HG03439 (cell line): ENCODE data around the gene NCAN.
"Not testable (repeated sequence)": the region's sequence is repeated elsewhere in the genome, so short reads cannot be mapped to it uniquely, and the experiment has no call there.

Source experiments
- ATAC-seq: cut with Tn5 transposase; IDR thresholded peaks from one replicate; pipeline ENCODE4 v1.9.1; 2021; ENCODE audit warnings: mild to moderate bottlenecking, moderate library complexity; ENCODE audit not compliant: unreplicated experiment

Gene NCAN

DNA sequence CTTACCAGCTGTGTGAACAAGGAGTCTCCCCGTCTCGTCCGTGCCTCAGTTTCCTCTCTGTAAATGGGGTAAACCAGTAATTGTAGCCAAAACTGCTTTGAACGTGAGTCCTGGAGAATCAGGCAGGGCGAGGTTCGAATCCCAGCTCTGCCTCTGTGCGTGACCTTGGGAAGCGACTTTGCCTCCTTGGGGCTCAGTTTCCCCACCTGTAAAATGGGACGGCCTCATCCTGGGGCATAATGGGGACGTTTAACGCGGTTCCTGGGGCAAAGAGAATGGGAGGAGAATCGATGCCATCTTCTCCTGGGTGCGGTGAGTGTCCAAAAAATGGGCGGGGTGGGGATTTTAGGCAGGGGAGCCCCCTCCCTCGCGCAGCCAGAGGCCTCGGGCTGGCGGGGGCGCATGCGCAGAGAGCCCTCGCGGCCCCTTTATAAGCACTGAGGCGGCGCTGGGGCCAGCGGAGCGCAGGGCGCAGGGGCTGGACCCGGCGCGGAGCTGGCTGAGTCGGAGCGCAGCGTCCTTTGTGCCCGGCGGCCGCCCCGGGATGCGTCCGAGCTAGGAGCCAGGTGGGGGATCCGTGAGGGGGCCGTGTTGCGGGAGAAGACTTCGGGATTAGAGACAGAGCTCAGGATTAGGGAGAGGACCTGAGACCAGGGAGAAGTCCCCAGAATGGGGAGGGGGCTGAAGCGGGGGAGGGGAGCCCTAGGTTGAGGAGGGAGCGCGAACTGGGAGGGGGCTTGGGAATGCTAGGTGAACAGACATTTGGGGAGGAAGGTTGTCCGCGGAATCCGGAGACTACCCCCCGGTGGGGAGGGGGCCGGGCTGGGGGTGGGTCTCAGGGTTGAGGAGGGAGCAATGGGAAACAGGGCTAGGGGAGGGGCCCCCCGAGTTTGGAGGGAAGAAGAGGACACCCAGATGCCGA, at the start of gene NCAN:
NCAN (plus strand) TSS at position 460 of the 922 bp plus-strand sequence. CDS start 4,996 bp downstream, outside the sequence.
- no peak for ATAC-seq

DNA sequence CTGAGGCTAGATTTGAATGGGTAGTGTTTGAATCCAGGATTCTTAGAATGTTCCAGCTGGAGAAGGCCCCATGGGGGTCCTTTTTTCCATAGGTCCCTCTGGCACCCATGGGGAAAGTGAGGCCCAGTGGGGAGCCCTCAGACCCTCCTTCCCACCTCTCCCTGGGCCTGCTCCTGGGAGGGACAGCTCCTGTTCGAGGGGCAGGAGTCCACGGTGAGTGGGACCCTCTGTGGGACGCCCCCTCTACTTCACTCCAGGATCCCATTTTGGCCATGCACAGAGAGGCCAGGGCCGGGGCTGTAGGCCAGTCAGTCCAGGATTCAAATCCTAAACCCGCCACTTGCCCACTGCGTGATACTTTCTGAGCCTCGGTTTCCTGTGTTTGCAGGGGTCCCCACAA, 49.3 kb upstream of the NCAN start:
- ATAC-seq, result no peak

DNA sequence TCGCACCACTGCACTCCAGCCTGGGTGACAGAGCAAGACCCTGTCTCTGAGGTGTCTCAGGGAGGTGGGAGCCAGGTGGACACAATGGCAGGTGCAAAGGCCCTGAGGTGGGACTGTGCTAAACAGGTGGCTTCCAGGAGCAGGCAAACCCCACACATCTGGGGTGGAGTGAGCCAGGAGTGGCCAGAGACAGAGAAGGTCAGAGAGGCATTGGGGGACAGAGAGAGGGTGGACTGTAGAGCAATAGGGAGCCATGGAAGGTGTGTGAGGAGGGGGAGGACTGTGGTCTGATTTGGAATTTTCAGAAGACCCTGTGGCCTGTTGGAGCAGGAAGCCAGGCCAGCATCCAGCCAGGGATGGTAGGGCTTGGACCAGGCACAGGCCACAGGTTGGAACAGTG, 46.4 kb upstream of the NCAN start:
- ATAC-seq, result no peak

DNA sequence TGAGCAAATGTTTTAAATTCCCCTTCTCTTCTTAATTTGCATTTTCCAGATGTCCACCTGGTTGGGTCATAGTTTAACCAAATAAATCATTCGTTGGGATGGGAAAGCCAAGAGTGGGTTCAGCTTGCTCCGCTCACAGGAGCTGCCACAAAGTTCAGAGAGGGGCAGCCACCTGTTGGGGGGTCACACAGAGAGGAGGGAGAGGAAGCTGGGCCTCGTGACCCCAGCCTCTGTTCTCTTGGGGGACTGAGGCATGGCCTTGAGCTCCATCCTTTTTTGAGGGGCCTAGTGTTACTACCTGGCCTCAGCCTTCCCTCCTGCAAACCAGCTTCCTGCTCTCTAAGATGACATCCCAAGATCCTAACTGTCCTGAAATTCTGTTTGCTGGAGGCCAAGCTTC, 44.1 kb upstream of the NCAN start:
- no peak for ATAC-seq

DNA sequence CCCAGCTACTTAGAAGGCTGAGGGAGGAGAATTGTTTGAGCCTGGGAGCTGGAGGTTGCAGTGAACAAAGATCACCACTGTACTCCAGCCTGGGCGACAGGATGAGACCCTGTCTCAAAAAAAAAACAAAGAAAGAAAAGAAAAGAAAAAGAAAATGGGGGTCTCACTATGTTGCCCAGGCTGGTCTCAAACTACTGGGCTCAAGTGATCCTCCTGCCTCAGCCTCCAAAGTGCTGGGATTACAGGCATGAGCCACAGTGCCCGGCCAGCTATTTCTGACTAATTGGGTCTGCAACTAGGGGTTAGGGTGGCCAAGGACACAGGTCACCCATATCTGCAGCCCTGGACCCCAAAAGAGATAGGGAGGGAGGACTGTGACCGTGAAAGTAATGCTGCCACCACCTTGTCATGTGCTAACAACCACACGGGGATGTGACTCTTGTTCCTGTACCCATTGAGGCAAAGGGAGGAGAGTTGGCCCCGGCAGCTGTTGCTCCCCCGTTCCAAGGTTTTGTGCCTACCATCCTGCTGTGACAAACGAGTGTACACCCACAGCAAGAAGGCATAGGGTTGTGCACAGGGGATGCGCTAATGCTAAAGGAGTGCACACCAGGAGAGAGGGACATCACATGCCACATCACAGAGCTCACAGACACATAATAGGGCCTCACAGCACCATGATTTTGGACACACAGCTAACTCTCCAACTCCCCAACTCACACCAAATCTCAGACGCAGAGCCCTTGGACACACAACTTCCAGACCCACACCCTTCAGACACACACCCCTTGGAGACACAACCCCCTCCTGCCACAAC, 42.3 kb upstream of the NCAN start:
- no peak for ATAC-seq

DNA sequence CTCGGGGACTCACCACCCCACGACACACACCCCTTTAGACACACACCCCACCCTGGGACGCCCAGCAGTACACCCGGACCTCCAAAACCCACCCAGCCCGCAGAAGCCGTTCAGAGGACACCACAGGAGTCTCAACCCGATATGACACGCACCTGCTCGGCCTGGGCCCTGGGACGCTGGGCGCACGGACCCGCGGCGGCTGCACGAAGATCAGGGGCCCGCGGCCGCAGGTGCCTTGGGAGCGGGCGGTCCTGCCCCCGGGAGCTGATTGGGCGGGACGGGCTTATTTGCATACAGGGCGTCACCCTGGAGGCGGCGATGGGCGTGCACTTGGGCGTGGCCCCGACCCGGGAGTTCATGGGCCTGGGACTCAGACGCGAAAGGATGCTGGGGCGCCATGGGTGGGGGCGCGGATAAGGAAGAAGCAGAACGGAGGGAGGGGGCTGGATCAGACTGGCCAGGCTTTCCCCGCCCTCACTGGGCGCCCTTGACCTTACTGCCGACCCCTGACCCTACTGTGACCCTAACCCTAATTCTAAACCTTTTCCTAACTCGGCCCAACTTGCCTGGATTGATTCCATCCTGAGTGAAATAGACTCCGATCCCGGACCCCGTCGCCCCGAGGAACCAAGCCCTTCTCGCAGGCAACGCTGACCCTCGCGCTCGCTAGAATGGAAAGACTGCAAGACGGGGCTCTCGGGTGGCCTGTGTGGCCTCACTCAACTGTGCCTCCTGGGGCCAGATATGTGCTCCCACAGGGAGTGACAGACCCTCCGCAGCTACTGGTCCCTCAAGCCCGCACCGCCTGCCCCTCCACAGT, 41.5 kb upstream of the NCAN start, which contains the start of gene MEF2B:
MEF2B (minus strand) TSS at position 211 of the 820 bp plus-strand sequence. CDS start 19,528 bp downstream, outside the sequence.
- ATAC-seq, result peak; percentile 76

DNA sequence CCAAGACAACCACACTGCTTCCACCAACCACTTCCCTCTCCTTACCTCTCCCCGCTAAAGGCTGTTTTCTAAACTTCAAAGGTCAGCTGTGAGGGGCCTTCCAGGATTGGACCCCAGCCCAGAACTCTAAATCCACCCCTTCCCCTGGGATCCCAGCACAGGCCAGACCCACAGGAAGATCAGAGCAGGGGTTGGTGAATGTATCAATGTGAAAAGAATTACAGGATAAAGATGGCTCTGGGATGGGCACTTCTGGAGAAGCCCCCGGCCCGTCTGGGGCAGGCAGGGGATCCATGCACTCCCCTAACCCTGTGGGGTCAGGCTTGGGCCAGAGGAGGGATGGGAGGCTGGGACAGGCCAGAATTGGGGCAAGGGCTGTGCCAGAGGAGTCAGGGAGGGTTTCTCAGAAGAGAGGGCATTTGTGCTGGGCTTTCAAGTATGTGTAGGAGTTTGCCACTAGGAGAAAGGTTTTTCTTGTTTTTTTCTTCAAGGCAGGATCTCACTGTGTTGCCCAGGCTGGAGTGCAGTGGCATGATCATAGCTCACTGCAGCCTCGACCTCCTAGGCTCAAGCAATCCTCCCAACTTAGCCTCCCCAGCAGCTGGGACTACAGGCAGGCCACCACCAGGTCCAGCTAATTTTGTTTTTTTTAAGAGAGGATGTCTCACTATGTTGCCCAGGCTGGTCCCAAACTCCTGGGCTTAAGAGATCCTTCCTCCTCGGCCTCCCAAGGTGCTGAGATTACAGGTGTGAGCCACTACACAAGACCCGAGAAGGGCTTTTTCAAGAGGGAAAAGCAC, 40.7 kb upstream of the NCAN start:
- ATAC-seq, result no peak

DNA sequence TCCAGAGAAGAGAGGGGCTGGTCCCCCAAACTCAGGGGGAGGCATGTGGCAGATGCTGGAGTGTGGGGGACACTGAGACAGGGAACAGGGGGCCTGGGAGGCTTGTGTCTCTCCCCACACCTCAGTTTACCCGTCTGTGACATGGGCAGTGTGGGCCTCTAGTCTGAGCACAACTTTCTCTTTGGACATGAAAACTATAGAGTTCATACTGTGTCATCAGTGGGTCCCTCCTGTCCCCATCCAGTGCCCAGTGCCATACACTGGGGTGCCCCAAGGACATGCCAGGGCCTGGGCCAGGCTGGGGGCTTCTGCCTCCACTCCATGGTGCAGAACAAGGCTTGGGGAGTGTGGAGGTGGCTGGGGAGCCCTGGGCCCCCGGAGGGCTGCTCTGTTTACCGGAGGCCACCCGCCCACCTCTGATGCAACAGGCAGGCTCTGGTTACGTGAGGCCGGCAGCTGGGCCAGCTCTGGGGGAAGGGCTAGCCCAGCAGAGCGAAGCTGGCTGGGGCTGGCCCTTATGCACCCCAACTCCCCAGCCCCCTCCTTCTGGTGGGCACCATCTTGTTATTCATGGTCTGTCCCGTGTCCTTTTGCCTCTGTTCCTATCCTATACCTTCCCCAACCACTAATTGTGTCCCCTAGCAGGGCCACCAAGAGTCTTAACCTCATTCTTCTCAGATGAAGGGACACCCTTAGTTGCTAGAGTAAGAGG, 39.8 kb upstream of the NCAN start:
- ATAC-seq, result no peak

DNA sequence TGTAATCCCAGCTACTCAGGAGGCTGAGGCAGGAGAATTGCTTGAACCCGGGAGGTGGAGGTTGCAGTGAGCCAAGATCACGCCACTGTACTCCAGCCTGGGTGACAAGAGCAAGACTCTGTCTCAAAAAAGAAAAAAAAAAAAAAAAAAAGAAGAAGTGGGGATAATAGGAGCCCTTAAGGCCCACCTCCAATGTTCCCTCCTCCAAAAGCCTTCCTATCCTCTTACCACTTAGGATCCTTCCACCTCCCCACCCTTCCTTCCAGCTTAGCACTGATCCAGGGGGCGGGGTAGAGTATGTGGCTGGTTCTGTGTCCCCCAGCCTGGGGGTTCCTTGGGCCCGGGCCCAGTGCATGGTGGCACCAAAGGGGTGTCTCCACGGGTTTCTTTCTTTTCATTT, 38.5 kb upstream of the NCAN start:
- not testable (repeated sequence) for ATAC-seq

DNA sequence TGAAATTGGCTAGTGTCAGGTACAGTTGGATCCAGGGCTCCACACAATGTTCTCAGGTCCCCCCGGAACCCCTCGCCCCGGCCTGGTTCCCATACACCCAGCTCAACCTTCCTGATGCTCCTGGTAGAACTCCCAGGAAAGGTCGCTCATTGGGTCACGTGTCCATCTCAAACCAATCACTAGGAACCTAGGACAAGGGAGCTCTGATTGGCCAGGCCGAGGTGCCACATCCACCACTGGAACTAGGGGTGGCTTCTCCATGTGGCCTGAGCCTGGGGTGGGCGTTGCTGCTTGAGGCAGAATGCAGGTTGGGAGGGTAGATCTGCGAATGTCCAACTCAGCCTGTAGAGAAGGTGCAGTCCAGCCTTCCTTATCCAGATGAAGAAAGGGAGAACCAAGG, 34.8 kb upstream of the NCAN start:
- no peak for ATAC-seq

DNA sequence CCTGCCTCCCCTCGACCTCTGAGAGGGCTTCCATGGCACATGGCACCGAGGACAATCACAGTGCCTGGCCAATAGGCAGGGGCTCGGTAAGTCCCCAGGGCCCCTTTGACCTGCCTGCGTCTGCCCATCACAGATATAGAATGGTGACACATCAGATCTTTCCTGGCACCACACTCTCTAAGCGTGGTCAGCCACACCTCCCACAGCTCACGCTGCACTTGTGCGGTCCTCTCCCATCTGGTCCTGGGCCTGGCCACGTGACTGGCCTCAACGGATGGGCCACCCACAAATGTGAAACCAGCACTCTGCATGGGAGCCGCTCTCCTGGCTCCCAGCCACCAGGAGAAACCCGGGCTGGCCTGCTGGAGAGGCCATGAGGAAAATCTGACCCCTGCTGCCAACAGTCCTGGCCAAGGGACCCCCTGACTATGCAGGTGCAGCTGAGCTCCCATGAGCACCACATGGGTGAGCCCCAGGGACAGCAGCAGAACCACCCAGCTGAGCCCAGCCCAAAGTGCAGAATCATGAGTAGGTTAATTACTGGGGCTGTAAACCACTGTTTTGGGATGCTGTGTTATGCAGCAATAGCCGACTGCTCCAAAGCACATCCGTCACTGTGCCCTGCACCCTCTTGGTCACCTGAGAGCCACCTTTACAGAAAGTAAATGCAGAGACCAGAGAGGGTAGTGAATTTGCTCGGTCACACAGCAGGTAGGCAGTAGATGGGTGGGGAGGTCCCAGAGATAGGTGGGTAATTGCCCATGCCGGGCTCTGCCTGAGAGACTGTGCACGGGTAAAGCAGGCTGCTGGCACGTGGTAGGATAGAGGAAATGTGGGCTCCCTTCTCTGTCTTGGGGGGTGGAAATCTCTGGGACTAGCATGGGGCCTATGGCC, 32.0 kb upstream of the NCAN start:
- ATAC-seq, result no peak

DNA sequence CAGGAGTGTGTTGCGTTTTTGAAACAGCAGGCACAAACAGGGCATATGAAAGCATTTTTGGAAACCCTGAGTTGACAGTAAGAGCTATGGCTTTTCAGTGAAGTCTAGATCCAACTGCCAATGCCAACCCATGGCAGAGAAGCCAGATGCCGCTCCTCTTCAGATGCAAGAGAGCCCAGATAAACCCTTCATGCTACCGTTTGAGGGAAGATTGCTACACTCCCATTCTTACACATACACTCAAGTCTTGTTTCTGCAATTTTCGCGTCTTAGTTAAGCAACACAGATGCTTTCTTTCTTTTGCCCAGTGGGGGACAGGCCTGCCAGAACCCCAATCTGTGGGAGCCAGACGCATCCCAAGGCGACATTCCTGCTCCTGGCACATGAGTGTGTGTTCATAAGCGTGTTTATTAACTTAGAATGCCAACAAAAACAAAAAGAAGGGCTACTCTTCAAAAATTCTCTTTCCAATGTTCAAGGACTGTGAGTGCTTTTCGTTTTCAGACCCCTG, 30.2 kb upstream of the NCAN start:
- ATAC-seq, result no peak

DNA sequence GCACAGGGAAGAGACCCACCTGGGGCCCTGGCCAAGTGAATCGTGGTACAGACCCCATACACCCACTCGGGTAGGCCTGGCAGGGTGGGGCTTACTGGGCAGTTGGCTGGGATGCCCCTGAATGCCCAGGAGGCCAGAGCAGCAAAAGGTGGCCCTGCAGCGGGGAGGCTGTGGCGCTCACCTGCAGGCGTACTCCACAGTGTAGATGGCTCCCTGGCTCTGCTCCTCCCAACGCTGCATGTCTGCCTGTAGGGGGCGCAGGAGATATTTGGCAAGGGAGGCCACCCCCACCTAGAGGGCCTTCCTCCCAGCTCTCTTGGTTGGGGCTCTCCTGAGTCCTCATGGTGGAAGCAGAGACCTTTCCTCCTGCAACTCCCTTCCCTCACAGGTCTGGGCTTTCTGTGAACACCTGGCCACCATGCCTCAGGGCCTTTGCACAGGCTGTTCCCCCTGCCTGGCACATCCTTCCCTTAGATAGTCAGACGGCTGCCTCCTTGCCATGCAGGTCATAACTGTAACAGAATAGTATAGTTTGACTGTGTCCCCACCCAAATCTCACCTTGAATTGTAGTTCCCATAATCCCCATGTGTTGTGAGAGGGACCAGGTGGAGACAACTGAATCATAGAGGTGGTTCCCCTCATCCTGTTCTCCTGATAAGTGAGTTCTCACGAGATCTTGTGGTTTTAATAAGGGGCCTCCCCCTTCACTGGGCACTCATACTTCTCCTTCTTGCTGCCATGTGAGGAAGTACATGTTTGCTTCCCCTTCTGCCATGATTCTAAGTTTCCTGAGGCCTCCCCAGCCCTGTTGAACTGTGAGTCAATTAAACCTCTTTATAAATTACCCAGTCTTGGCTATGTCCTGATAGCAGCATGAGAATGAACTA, 25.7 kb upstream of the NCAN start:
- ATAC-seq, result no peak

DNA sequence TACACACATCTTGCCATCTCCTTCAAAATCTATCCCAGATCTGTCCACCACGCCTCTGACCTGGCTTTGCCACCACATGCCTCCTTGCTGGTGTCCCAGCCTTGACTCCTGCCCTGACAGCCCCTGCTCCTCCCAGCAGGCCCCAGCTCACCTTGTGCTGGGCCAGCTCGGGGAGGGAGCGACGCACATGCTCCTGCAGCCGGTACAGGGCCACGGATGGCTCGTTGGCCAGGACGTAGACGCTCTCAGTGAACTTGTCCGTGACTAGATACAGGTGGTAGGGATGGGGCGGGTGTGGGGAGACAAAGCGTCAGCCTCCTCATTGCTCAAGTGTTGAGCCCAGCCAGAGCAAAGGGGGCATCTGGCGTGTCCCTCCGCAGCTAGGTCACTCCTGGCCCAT, 25.0 kb upstream of the NCAN start:
- no peak for ATAC-seq

DNA sequence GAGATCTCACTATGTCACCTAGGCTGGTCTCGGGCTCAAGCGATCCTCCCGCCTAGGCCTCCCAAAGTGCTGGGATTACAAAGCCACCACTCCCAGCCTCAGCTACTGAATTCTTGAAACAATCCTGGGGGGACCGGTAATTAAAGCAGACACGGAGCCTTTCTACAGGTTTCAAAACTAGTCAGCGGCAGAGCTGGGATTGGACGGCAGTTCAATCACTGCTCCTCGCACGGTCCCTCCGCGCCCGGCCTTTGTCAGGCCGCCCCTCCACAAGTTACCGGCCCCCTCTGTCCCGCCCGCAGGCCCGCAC, 20.0 kb upstream of the NCAN start:
- no peak for ATAC-seq

DNA sequence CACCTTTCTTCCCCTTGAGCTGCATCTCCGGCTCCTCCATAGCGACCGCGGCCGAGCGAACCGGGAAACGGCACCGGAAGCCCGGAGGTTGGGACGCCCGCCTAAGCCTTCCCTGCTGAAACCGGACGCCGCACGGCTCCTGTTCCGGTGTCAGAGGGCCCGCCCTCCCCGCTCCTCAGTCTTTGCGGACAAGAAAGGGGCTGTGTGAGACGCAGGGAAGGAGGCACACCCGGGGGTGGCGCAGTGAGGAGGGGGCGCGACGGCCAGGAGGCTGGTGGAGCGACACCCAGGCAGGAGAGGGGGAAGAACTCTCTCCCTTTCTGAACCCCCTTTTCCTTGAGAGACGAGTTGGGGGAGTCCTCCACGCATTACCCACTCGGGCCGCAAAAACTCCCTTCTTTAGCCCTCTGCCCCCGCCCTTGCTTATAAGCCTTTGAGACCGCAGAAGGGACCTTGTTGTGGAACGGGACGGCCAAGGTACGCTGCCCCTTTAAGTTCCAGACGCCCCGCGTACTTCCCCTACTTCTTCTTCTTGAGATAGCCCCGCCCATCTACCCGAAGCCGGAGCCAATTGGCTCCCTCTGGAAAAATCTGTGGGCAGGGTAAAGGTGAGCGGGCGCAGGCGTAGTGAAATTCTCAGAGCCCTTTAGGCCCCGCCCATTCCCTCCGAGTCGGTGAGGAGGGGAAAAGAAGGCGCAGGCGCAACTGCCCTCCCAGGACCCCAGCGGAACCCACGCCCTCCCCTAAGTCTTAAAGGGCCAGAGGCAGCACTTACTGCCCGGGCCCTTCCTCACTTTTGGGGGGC, 19.5 kb upstream of the NCAN start, which contains the start of the genes BORCS8 and RFXANK:
BORCS8 (minus strand) TSS at position 75 of the 805 bp plus-strand sequence; CDS start at position 40, 35 bp downstream.
RFXANK (plus strand) TSS at position 181 of the 805 bp plus-strand sequence. CDS start 1,689 bp downstream, outside the sequence.
- ATAC-seq, result peak; percentile 84
